Activated CD4-positive, alpha-beta memory T cell treated with anti-CD3 and anti-CD28 coated beads, Interleukin-2, amount 10 ng/mL, durations not matched to agents 7 days and 5 days (primary cell): ENCODE results near the gene N4BP2L1. TPM values are rescaled to one million over a fixed set of nuclear protein-coding genes. Genes with fewer than 3 reads are reported as not detected.

ENCODE experiments used
- CTCF ChIA-PET: fragments of 350-600 bp; sonication (Branson Sonifier 250); formaldehyde crosslinking; loops from one replicate; lab custom pipeline; 2021; ENCODE audit warnings: antibody characterized with exemption, inconsistent platforms; lab: Charles Lee
- POLR2A ChIA-PET: fragments of 350-600 bp; sonication (Branson Sonifier 250); formaldehyde crosslinking; loops from one replicate; lab custom pipeline; 2021; ENCODE audit warnings: antibody characterized with exemption; lab: Charles Lee
- DNase-seq: peaks from one replicate; pipeline ENCODE4 v3.0.0-alpha.2; 2020
- H3K27ac Mint-ChIP-seq: one replicate; pipeline ENCODE4 v1.8.0; 2021; ENCODE audit warnings: mild to moderate bottlenecking, mixed read lengths
- H3K27me3 Mint-ChIP-seq: one replicate; pipeline ENCODE4 v1.8.0; 2021; ENCODE audit warnings: mixed read lengths
- H3K36me3 Mint-ChIP-seq: one replicate; pipeline ENCODE4 v1.8.0; 2021; ENCODE audit warnings: low read depth, mixed read lengths
- H3K4me1 Mint-ChIP-seq: one replicate; pipeline ENCODE4 v1.8.0; 2021; ENCODE audit warnings: mixed read lengths
- H3K4me3 Mint-ChIP-seq: one replicate; pipeline ENCODE4 v1.8.0; 2021; ENCODE audit warnings: mild to moderate bottlenecking, mixed read lengths
- H3K9me3 Mint-ChIP-seq: one replicate; pipeline ENCODE4 v1.8.0; 2021; ENCODE audit warnings: mixed read lengths
- total RNA-seq, 2 experiments: library from RNA; stranded (reverse); gene quantifications; one replicate each; pipeline ENCODE4 v1.2.3, GENCODE V29; 2021

Gene N4BP2L1
- total RNA-seq, 2 experiments from 2014 or later: 29.9 to 33.8 TPM

- no peak for DNase-seq
- Mint-ChIP-seq H3K27ac (peak overlapping the region; percentile 94), H3K27me3 (no peaks in the 10 kb centered on the region), H3K4me1 (peaks cover 39% of the 10 kb centered on the region), H3K36me3 (peaks cover 29% of the 10 kb centered on the region), H3K9me3 (no peaks in the 10 kb centered on the region), H3K4me3 (peak overlapping the region; percentile 80)
- POLR2A ChIA-PET: interaction anchor here (0.7 to 5.6 kb wide), 15 partner anchors 13 to 622 kb away, joined by 3 to 121 read pairs (median 5); partner anchors contain the start of genes BRCA2, N4BP2L2, PDS5B and ZAR1L
- CTCF ChIA-PET: interaction anchor here (0.7 to 1.4 kb wide), 3 partner anchors 14 to 222 kb away, joined by 3 to 6 read pairs (median 4); no protein-coding TSS in a partner anchor
These were observed 877 bp upstream of the N4BP2L1 start for GRCh38 chr13:32428581-32429432.

GRCh38 chr13:32426990-32427851 is 709 bp downstream of the N4BP2L1 start:
- Mint-ChIP-seq H3K4me3 (peak overlapping the region; percentile 99), H3K27me3 (no peaks in the 10 kb centered on the region), H3K9me3 (peaks cover 2% of the 10 kb centered on the region), H3K36me3 (peaks cover 44% of the 10 kb centered on the region), H3K27ac (peak overlapping the region; percentile 99), H3K4me1 (peaks cover 36% of the 10 kb centered on the region)
- ChIA-PET CTCF (interaction anchor here (0.8 to 1.4 kb wide), 4 partner anchors 13 to 111 kb away, joined by 3 to 6 read pairs (median 4); partner anchors contain the start of gene N4BP2L2), POLR2A (interaction anchor here (0.8 to 5.6 kb wide), 23 partner anchors 9 to 1391 kb away, joined by 3 to 121 read pairs (median 4); partner anchors contain the start of genes BRCA2, N4BP2L2, RFC3 and ZAR1L)
- DNase-seq: peak; percentile 62

- Mint-ChIP-seq H3K9me3 (peaks cover 2% of the 10 kb centered on the region), H3K4me1 (peaks cover 36% of the 10 kb centered on the region), H3K27ac (peak overlapping the region; percentile 99), H3K36me3 (peaks cover 52% of the 10 kb centered on the region), H3K4me3 (peak overlapping the region; percentile 99), H3K27me3 (no peaks in the 10 kb centered on the region)
- peak; percentile 56 for DNase-seq
- POLR2A ChIA-PET: interaction anchor here (0.8 to 5.6 kb wide), 12 partner anchors 10 to 1392 kb away, joined by 3 to 121 read pairs (median 4); partner anchors contain the start of genes BRCA2, N4BP2L2, RFC3 and ZAR1L
- CTCF ChIA-PET: interaction anchor here (0.8 to 1.4 kb wide), 4 partner anchors 13 to 179 kb away, joined by 3 to 5 read pairs (median 4); partner anchors contain the start of gene N4BP2L2
These were observed 1.5 kb downstream of the N4BP2L1 start for GRCh38 chr13:32426191-32426989.

GRCh38 chr13:32425158-32425557 is 2.8 kb downstream of the N4BP2L1 start:
- CTCF ChIA-PET: interaction anchor here (1.4 kb wide), 1 partner anchor 178 kb away, joined by 4 read pairs; no protein-coding TSS in a partner anchor
- Mint-ChIP-seq H3K9me3 (peaks cover 8% of the 10 kb centered on the region), H3K4me3 (peak overlapping the region; percentile 99), H3K4me1 (peaks cover 35% of the 10 kb centered on the region), H3K27me3 (no peaks in the 10 kb centered on the region), H3K27ac (peak overlapping the region; percentile 68), H3K36me3 (peaks cover 61% of the 10 kb centered on the region)
- POLR2A ChIA-PET: interaction anchor here (0.7 to 5.6 kb wide), 4 partner anchors 17 to 113 kb away, joined by 3 to 121 read pairs (median 36); partner anchors contain the start of genes BRCA2, N4BP2L2 and ZAR1L
- no peak for DNase-seq

GRCh38 chr13:32423592-32423991 is 4.3 kb downstream of the N4BP2L1 start:
- H3K36me3 Mint-ChIP-seq: peaks cover 73% of the 10 kb centered on the region
- peaks cover 18% of the 10 kb centered on the region for H3K9me3 Mint-ChIP-seq
- POLR2A ChIA-PET: interaction anchor here (1.5 to 1.9 kb wide), 2 partner anchors 15 to 115 kb away, joined by 5 read pairs; partner anchors contain the start of gene N4BP2L2
- H3K27me3 Mint-ChIP-seq: no peaks in the 10 kb centered on the region
- H3K27ac Mint-ChIP-seq: no peak overlapping the region
- H3K4me1 Mint-ChIP-seq: peaks cover 26% of the 10 kb centered on the region
- CTCF ChIA-PET: no interaction called here
- no peak overlapping the region for H3K4me3 Mint-ChIP-seq
- DNase-seq: no peak

- peaks cover 26% of the 10 kb centered on the region for H3K9me3 Mint-ChIP-seq
- H3K4me1 Mint-ChIP-seq: peaks cover 11% of the 10 kb centered on the region
- ChIA-PET CTCF (no interaction called here), POLR2A (interaction anchor here (0.6 kb wide), 1 partner anchor 73 kb away, joined by 3 read pairs; no protein-coding TSS in a partner anchor)
- no peak overlapping the region for H3K4me3 Mint-ChIP-seq
- H3K27ac Mint-ChIP-seq: no peak overlapping the region
- H3K27me3 Mint-ChIP-seq: no peaks in the 10 kb centered on the region
- no peak for DNase-seq
- H3K36me3 Mint-ChIP-seq: peaks cover 72% of the 10 kb centered on the region
These were observed 8.1 kb downstream of the N4BP2L1 start for GRCh38 chr13:32419862-32420261.

GRCh38 chr13:32417995-32418394 is 9.9 kb downstream of the N4BP2L1 start:
- CTCF ChIA-PET: no interaction called here
- H3K27ac Mint-ChIP-seq: no peak overlapping the region

GRCh38 chr13:32415019-32415418 is 12.9 kb downstream of the N4BP2L1 start:
- Mint-ChIP-seq H3K27ac (no peak overlapping the region), H3K36me3 (peaks cover 31% of the 10 kb centered on the region), H3K9me3 (peaks cover 17% of the 10 kb centered on the region), H3K4me1 (peaks cover 1% of the 10 kb centered on the region), H3K4me3 (no peak overlapping the region), H3K27me3 (no peaks in the 10 kb centered on the region)
- ChIA-PET POLR2A (interaction anchor here (0.9 to 1.0 kb wide), 2 partner anchors 14 to 100 kb away, joined by 4 to 5 read pairs; partner anchors contain the start of genes BRCA2, N4BP2L1 and ZAR1L), CTCF (interaction anchor here (1.2 kb wide), 1 partner anchor 12 kb away, joined by 3 read pairs; no protein-coding TSS in a partner anchor)
- peak; percentile 24 for DNase-seq

More at GRCh38 chr13:32417995-32418394, 9.9 kb downstream of the N4BP2L1 start:
- no peak for DNase-seq
- POLR2A ChIA-PET: no interaction called here
- H3K4me1 Mint-ChIP-seq: peaks cover 1% of the 10 kb centered on the region
- H3K27me3 Mint-ChIP-seq: no peaks in the 10 kb centered on the region
- no peak overlapping the region for H3K4me3 Mint-ChIP-seq
- peaks cover 26% of the 10 kb centered on the region for H3K9me3 Mint-ChIP-seq
- peaks cover 57% of the 10 kb centered on the region for H3K36me3 Mint-ChIP-seq

- no peak for DNase-seq
- ChIA-PET CTCF (interaction anchor here (1.2 kb wide), 1 partner anchor 12 kb away, joined by 3 read pairs; no protein-coding TSS in a partner anchor), POLR2A (interaction anchor here (0.9 kb wide), 1 partner anchor 100 kb away, joined by 4 read pairs; the partner anchor contains the start of genes BRCA2 and ZAR1L)
- no peak overlapping the region for H3K4me3 Mint-ChIP-seq
- no peaks in the 10 kb centered on the region for H3K27me3 Mint-ChIP-seq
- no peak overlapping the region for H3K27ac Mint-ChIP-seq
- H3K4me1 Mint-ChIP-seq: peaks cover 4% of the 10 kb centered on the region
- peaks cover 27% of the 10 kb centered on the region for H3K36me3 Mint-ChIP-seq
- H3K9me3 Mint-ChIP-seq: peaks cover 14% of the 10 kb centered on the region
These were observed 13.3 kb downstream of the N4BP2L1 start for GRCh38 chr13:32414580-32414979.

- peaks cover 13% of the 10 kb centered on the region for H3K4me1 Mint-ChIP-seq
- no peak overlapping the region for H3K27ac Mint-ChIP-seq
- no peak overlapping the region for H3K4me3 Mint-ChIP-seq
- peaks cover 19% of the 10 kb centered on the region for H3K36me3 Mint-ChIP-seq
- CTCF ChIA-PET: interaction anchor here (0.6 kb wide), 1 partner anchor 923 kb away, joined by 3 read pairs; no protein-coding TSS in a partner anchor
- no peak for DNase-seq
- POLR2A ChIA-PET: no interaction called here
- H3K9me3 Mint-ChIP-seq: peaks cover 7% of the 10 kb centered on the region
- no peaks in the 10 kb centered on the region for H3K27me3 Mint-ChIP-seq
These were observed 14.6 kb downstream of the N4BP2L1 start for GRCh38 chr13:32413284-32413683.
